ENCODE data around the gene NUP188. TPM values are rescaled to one million over a fixed set of nuclear protein-coding genes. Genes with fewer than 3 reads are reported as not detected.
A peak's percentile ranks its signal among the peaks of the same experiment; 100 is the strongest.

The NUP188 gene
- total and polyA plus RNA-seq, 4 donors = 6.9 to 34.7 (median 19.2) TPM

DNA sequence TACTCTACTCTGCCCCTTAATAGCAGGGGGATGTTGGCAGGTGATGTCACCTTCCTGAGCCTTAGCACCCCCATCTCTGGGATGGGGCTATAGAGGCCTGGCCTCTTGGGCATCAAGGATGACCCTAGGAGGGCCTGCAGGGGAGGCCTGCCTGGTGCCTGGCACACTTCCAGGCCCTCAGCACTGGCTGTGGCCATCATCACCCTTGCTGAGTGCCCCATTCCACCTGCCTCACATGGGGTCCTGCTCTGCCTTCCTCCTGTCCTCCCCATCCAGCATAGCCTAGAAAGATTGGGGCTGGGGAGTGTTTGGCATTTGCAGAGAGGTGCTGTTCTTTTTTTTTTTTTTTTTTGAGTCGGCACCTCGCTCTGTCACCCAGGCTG, 44.4 kb upstream of the NUP188 start:
- no peak for DNase-seq (ENCODE audit: low spot score)
- 95% methylated on average over 2 of the region's 2 CpGs for WGBS
- Histone ChIP-seq H3K9ac (ENCODE audit: low read depth in 1 of 2, low read length in 2 of 2) (no peak overlapping the region), H3K27me3 (ENCODE audit: control insufficient read depth in 4 of 4, insufficient read depth in 4 of 4, low read length in 3 of 4) (no peaks in the 10 kb centered on the region), H3K4me3 (ENCODE audit: low read depth in 1 of 3, low read length in 3 of 3) (no peak overlapping the region), H3K36me3 (ENCODE audit: control insufficient read depth in 4 of 4, insufficient read depth in 3 of 4, low read depth in 1 of 4, low read length in 3 of 4) (peaks cover 9 to 20% (median 12%) of the 10 kb centered on the region in 4 donors), H3K9me3 (ENCODE audit: control insufficient read depth in 4 of 4, low read length in 3 of 4) (no peaks in the 10 kb centered on the region), H3K27ac (ENCODE audit: low read depth in 1 of 2, low read length in 2 of 2) (peak overlapping the region in 1 of 2 donors; percentile 37), H3K4me1 (ENCODE audit: control insufficient read depth in 4 of 4, insufficient read depth in 4 of 4, low read length in 3 of 4) (peaks cover 0 to 23% (median 9%) of the 10 kb centered on the region in 4 donors)
- no peak for TF ChIP-seq JUND (IDR thresholded peaks at IDR 0.05)
- TF ChIP-seq RXRA (IDR thresholded peaks at IDR 0.05) = no peak
- TF ChIP-seq GABPA (IDR thresholded peaks at IDR 0.05 in 1 of 2, conservative IDR thresholded peaks at IDR 0.05 in 1 of 2) = no peak

DNA sequence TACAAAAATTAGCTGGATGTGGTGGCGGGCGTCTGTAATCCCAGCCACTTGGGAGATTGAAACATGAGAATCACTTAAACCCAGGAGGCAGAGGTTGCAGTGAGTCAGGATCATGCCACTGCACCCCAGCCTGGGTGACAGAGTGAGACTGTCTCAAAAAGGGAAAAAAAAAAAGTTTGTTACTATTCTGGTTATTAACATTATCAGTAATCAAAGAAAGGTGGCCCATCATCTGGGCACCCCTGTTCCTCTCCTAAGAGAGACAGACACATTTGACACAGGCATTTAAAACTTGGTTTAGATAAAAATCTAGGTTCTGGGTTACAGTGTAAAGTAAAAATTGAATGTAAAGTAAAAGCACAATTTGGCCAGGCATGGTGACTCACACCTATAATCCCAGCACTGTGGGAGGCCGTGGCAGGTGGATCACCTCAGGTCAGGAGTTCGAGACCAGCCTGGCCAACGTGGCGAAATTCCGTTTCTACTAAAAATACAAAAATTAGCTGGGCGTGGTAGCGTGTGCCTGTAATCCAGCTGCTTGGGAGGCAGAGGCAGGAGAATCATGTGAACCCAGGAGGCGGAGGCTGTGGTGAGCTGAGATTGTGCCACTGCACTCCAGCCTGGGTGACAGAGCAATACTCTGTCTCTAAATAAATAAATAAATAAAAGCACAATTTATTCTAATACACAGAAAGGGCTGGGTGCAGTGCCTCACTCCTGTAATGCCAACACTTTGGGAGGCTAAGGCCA, 43.5 kb upstream of the NUP188 start:
- DNase-seq (ENCODE audit: low spot score) = no peak
- Histone ChIP-seq H3K4me1 (ENCODE audit: control insufficient read depth in 4 of 4, insufficient read depth in 4 of 4, low read length in 3 of 4) (peaks cover 0 to 23% (median 6%) of the 10 kb centered on the region in 4 donors), H3K27ac (ENCODE audit: low read depth in 1 of 2, low read length in 2 of 2) (no peak overlapping the region), H3K36me3 (ENCODE audit: control insufficient read depth in 4 of 4, insufficient read depth in 3 of 4, low read depth in 1 of 4, low read length in 3 of 4) (peaks cover 10 to 29% (median 18%) of the 10 kb centered on the region in 4 donors), H3K4me3 (ENCODE audit: low read depth in 1 of 3, low read length in 3 of 3) (no peak overlapping the region), H3K27me3 (ENCODE audit: control insufficient read depth in 4 of 4, insufficient read depth in 4 of 4, low read length in 3 of 4) (no peaks in the 10 kb centered on the region), H3K9ac (ENCODE audit: low read depth in 1 of 2, low read length in 2 of 2) (no peak overlapping the region), H3K9me3 (ENCODE audit: control insufficient read depth in 4 of 4, low read length in 3 of 4) (no peaks in the 10 kb centered on the region)
- WGBS = 95% methylated on average over 10 of the region's 10 CpGs
- TF ChIP-seq, protein P1, sequence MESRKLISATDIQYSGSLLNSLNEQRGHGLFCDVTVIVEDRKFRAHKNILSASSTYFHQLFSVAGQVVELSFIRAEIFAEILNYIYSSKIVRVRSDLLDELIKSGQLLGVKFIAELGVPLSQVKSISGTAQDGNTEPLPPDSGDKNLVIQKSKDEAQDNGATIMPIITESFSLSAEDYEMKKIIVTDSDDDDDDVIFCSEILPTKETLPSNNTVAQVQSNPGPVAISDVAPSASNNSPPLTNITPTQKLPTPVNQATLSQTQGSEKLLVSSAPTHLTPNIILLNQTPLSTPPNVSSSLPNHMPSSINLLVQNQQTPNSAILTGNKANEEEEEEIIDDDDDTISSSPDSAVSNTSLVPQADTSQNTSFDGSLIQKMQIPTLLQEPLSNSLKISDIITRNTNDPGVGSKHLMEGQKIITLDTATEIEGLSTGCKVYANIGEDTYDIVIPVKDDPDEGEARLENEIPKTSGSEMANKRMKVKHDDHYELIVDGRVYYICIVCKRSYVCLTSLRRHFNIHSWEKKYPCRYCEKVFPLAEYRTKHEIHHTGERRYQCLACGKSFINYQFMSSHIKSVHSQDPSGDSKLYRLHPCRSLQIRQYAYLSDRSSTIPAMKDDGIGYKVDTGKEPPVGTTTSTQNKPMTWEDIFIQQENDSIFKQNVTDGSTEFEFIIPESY (IDR thresholded peaks at IDR 0.05) = no peak
- TF ChIP-seq HNF4A (conservative IDR thresholded peaks at IDR 0.05) (no peak), YY1 (IDR thresholded peaks at IDR 0.05) (no peak), EGR1 (IDR thresholded peaks at IDR 0.05; ENCODE audit: low read depth in 2 of 2) (no peak), JUND (IDR thresholded peaks at IDR 0.05) (no peak), HNF4G (IDR thresholded peaks at IDR 0.05) (no peak), NR2F2 (IDR thresholded peaks at IDR 0.05) (no peak), TAF1 (conservative IDR thresholded peaks at IDR 0.05) (no peak)
- TF ChIP-seq, protein P2, sequence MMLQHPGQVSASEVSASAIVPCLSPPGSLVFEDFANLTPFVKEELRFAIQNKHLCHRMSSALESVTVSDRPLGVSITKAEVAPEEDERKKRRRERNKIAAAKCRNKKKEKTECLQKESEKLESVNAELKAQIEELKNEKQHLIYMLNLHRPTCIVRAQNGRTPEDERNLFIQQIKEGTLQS (IDR thresholded peaks at IDR 0.05) = no peak

DNA sequence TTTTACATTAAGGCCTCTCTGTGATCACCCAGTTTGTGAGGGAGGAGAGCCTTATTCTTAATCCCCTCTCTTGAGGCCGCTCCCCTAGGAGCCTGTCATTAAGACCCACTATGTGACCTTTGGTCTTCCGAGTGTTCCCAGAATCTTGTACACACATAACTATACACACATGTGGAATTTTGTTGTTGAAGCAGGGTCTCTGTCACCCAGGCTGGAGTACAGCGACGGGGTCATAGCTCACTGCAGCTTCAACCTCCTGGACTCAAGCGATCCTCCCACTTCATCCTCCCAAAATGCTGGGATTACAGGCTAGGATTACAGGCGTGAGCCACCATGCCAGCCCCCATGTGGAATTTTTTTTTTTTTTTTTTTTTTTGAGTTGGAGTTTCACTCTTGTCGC, 41.5 kb upstream of the NUP188 start:
- DNase-seq (ENCODE audit: low spot score) = no peak
- TF ChIP-seq YY1 (IDR thresholded peaks at IDR 0.05) (no peak), EGR1 (IDR thresholded peaks at IDR 0.05; ENCODE audit: low read depth in 2 of 2) (no peak)
- WGBS = 91% methylated on average over 7 of the region's 7 CpGs
- H3K4me3 ChIP-seq (ENCODE audit: low read depth in 1 of 3, low read length in 3 of 3) = no peak overlapping the region
- no peaks in the 10 kb centered on the region for H3K9me3 ChIP-seq (ENCODE audit: control insufficient read depth in 4 of 4, low read length in 3 of 4)
- H3K4me1 ChIP-seq (ENCODE audit: control insufficient read depth in 4 of 4, insufficient read depth in 4 of 4, low read length in 3 of 4) = peaks cover 2 to 21% (median 6%) of the 10 kb centered on the region in 4 donors
- H3K36me3 ChIP-seq (ENCODE audit: control insufficient read depth in 4 of 4, insufficient read depth in 3 of 4, low read depth in 1 of 4, low read length in 3 of 4) = peaks cover 9 to 36% (median 25%) of the 10 kb centered on the region in 4 donors
- H3K27ac ChIP-seq (ENCODE audit: low read depth in 1 of 2, low read length in 2 of 2) = no peak overlapping the region
- no peaks in the 10 kb centered on the region for H3K27me3 ChIP-seq (ENCODE audit: control insufficient read depth in 4 of 4, insufficient read depth in 4 of 4, low read length in 3 of 4)
- H3K9ac ChIP-seq (ENCODE audit: low read depth in 1 of 2, low read length in 2 of 2) = no peak overlapping the region

Data from liver (tissue), 9 donors.